Right lobe of liver (tissue), 4 donors: ENCODE data around the gene NUP93.

Experiments used
- POLR2A ChIP-seq: fragments of 450-650 bp; IDR thresholded peaks from one replicate; pipeline ENCODE4 v1.6.1; 2017; ENCODE audit warnings: antibody characterized with exemption, mild to moderate bottlenecking
- TF ChIP-seq, protein P1 (sequence below), 4 donors: fragments of 200-600 bp in 3 of 4; fragments of 450-650 bp in 1 of 4; IDR thresholded peaks; one replicate each; pipeline versions ENCODE4 v1.5.1 to v1.8.0; 2016 to 2022; ENCODE audit warnings: antibody characterized with exemption in 4 of 4, mild to moderate bottlenecking in 2 of 4
- donor health status: DM: no; HTN: no; CAD: no.
- donor health status: DM: no; HTN: no; CAD: no.
- donor health status: DM: no; HTN: yes; CAD: no.

DNA sequence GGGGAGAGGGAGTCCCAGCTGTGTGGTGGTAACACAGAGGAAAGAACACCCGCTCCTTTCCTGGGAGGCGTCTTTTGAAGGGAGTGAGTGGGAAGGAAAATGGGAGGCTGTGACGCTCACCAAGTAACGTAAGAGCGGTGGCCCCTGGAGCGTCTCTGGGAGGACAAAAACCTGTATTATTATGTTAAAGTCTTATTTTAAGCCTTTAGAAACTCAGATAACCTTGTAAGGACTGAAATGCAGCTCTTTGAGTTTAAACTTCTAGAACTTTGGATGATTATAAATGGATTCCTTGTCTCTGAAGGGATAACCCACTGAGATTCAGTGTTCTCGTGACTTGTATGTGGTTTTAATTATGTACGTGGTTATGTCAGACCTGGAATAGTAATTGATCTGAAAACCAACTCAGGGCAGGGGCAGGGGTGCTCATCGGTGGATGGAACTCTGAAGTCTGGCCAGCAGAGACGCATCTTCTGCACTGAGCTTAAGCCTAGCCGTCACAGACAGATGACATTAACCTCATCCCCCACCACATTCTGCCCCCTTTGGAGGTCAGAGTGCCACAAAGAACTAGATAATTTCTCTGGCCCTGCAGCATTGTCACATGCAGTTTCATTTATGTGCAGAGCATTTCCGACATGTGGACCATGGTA, 93.3 kb downstream of the NUP93 start:
- TF ChIP-seq, protein P1, sequence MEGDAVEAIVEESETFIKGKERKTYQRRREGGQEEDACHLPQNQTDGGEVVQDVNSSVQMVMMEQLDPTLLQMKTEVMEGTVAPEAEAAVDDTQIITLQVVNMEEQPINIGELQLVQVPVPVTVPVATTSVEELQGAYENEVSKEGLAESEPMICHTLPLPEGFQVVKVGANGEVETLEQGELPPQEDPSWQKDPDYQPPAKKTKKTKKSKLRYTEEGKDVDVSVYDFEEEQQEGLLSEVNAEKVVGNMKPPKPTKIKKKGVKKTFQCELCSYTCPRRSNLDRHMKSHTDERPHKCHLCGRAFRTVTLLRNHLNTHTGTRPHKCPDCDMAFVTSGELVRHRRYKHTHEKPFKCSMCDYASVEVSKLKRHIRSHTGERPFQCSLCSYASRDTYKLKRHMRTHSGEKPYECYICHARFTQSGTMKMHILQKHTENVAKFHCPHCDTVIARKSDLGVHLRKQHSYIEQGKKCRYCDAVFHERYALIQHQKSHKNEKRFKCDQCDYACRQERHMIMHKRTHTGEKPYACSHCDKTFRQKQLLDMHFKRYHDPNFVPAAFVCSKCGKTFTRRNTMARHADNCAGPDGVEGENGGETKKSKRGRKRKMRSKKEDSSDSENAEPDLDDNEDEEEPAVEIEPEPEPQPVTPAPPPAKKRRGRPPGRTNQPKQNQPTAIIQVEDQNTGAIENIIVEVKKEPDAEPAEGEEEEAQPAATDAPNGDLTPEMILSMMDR (IDR thresholded peaks at IDR 0.05) = no peak
- TF ChIP-seq POLR2A = no peak
